Subcutaneous adipose tissue (tissue), 4 donors: ENCODE results near the gene LTK. TPM values are rescaled to one million over a fixed set of nuclear protein-coding genes. Genes with fewer than 3 reads are reported as not detected.

Experiments used
- CTCF ChIP-seq: fragments of 450-650 bp; IDR thresholded peaks from one replicate; pipeline ENCODE4 v1.5.1; 2016; ENCODE audit warnings: low read depth, mild to moderate bottlenecking, control low read depth, antibody characterized with exemption, moderate library complexity
- total RNA-seq, 4 donors: library from RNA; depleted of rRNA; stranded (reverse); fragments of >200 nt; gene quantifications; one replicate each; pipeline ENCODE4 v1.1.0, GENCODE V29; 2016

The LTK gene
- total RNA-seq, 4 donors from 2014 or later = 0.33 to 2.4 (median 0.48) TPM

DNA sequence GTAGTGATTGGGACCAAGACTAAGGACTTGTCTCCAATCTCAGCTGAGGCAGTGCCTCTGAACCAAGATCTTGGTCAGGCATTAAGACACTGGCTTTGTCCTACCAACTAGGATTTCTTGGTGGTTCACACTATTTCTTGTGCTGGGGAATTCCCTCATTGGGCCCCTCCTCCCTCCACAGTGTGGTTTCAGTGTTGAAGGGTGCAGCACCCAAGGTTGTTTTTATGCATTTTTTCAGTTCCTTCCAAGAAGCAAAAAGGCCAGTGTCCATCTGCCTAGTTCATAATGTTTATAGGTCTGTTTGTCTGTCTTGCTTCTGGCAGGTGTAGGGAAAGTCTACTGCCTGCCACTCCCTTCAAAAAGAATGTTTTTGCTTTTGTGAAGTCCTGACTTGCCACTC, 30.5 kb downstream of the LTK start:
- no peak for TF ChIP-seq CTCF

DNA sequence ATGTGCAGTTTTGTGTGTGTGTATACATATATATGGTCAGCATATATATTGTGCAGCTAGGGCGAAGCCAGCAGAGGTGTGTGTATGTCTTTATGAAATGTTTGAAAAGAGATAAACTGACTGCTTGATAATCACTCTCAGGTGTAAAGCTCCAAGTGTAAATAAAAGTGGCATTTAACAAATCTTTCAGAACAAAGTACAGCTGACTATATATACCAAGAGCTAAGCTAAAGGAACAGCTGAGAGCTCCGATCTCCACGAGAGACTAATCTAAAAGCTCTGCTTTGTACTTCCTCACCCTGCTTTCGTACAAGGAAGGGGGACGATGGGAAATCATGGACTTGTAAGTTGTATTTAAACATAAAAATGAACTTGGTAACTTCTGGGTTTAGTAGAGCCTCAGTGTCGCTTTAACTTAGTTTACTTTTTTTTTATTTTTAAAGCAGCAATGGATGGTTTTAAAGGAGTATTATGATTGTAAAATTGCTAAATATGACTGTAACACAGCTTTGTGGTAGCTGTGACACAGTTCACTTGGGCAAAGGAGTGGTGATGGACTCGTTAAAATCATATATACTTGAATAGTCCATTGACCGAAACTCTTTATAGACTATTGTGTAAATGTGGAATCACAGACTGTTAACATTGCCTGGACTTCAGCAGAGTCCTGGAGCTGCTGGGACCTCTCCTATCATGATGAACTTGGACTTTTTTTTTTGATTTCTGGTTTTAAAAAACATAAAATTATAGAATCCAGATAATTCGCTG, 31.3 kb downstream of the LTK start:
- no peak for TF ChIP-seq CTCF

DNA sequence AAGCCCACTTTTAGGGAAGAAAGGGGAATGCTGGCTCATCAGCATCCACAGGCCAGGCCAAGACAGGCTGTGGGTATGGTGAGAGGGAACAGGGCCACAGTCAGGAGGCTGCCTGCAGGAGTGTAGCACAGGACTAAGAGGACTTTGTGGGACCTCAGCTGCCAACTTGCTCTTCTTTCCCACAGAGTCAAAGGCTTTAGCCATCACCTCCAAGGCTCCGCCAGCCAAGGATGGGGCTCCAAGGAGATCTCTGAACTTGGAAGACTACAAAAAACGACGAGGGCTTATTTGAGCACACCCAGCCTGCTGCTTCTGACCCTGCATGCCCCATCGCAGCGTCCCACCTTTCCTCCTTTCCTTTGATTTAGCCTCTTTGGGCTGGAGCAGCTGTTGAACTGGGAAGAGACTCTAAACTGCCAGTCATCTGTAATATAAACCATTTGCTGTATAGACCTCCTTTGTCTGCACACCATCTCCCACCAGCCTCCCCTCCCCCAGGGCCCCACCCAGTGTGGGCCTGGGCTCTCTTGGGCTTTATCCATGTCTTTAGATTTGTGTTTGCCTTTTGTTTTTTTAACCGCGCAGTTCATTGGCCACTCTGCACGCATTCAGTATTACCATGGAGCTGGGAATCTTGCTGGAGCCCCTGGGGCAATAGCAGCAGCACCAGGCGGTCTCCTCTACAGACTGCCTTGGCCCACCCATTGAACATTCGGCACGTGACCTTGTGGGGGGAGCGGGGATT, 33.1 kb downstream of the LTK start:
- TF ChIP-seq CTCF = no peak

- TF ChIP-seq CTCF = no peak
Measured at GRCh38 chr15:41476416-41477048, 37.1 kb downstream of the LTK start.

DNA sequence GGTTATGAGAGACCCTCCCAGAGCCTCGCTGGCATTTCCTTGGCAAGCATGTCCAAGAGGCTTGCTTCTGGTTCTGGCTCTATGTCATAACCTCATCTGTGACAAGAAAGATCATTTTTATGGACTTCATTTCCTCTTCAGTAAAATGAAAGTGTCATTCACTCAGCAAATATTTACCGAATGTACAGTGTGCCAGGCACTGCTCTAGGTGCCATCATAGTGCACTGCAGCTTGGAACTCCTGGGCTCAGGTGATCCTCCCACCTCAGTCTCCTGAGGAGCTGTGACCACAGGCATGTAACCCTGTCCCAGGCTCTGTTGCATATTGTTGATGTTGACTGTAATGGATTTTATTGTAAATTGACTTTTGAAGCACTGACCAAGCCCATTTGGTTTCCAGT, 38.7 kb downstream of the LTK start:
- TF ChIP-seq CTCF = no peak

GRCh38 chr15:41474436-41474835, 39.2 kb downstream of the LTK start:
- TF ChIP-seq CTCF = no peak

DNA sequence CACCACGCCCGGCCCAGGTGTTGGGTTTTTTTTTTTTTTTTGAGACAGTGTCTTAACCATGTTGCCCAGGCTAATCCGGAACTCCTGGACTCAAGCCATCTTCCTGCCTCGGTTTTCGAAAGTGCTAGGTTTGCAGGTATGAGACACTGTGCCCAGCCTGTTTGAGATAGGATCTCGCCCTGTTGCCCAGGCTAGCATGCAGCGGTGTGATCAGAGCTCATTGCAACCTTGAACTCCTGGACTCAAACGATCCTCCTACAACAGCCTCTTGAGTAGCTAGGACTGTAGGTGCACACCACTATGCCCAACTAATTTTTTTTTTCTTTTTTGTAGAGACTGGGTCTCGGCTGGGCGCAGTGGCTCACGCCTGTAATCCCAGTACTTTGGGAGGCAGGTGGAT, 40.2 kb downstream of the LTK start:
- no peak for TF ChIP-seq CTCF
